Measurements from ENCODE around the gene EHMT1.

EHMT1 gene

DNA sequence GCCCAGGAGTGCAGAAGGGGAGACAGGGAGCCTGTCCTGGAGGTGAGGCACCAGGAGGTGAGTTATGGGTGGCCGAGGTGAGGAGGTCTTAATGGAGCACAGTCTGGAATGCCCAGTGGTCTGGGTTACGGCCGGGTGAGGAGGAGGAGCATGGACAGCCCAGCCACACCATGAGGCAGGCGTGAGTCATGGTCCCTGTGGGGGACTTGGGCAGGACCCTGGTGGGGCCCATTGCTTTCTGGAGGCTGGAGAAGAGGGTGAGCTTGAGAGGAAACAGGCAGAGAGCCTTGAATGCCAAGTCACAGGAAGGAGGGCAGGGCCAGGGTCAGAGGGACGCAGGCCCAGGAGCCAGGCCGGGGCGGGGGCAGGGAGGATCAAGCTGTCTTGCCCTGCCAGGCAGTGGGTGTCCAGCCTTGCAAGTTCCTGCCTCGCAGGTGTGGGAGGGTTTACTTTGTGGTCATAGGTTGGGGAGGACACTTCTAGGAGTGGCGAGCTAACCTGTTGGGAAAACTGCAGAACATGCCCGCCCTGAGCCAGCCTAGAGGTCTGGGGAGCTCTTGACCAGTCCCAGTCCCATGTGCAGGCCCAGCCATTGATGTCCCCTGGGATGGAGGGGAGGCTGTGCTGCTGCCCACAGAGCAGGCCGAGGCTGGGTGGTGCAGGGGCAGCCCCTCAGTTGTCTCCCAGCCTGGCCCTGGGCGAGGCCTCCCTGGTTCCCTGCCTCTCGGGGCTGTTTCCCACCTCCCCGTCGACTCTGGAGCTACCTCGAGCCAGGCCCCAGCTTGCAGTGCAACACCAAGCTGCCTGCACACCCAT lies 261.6 kb downstream of the EHMT1 start:
- TF ChIP-seq, protein P1, sequence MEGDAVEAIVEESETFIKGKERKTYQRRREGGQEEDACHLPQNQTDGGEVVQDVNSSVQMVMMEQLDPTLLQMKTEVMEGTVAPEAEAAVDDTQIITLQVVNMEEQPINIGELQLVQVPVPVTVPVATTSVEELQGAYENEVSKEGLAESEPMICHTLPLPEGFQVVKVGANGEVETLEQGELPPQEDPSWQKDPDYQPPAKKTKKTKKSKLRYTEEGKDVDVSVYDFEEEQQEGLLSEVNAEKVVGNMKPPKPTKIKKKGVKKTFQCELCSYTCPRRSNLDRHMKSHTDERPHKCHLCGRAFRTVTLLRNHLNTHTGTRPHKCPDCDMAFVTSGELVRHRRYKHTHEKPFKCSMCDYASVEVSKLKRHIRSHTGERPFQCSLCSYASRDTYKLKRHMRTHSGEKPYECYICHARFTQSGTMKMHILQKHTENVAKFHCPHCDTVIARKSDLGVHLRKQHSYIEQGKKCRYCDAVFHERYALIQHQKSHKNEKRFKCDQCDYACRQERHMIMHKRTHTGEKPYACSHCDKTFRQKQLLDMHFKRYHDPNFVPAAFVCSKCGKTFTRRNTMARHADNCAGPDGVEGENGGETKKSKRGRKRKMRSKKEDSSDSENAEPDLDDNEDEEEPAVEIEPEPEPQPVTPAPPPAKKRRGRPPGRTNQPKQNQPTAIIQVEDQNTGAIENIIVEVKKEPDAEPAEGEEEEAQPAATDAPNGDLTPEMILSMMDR (IDR thresholded peaks at IDR 0.05; ENCODE audit: insufficient read depth, low read length) = no peak
- TF ChIP-seq SPI1 (IDR thresholded peaks at IDR 0.05; ENCODE audit: borderline replicate concordance, low read depth) = no peak
- no peak for TF ChIP-seq POLR2AphosphoS5 (IDR thresholded peaks at IDR 0.05; ENCODE audit: low read depth)
- TF ChIP-seq GABPA (IDR thresholded peaks at IDR 0.05; ENCODE audit: low read depth) = no peak
- TF ChIP-seq, protein P2, sequence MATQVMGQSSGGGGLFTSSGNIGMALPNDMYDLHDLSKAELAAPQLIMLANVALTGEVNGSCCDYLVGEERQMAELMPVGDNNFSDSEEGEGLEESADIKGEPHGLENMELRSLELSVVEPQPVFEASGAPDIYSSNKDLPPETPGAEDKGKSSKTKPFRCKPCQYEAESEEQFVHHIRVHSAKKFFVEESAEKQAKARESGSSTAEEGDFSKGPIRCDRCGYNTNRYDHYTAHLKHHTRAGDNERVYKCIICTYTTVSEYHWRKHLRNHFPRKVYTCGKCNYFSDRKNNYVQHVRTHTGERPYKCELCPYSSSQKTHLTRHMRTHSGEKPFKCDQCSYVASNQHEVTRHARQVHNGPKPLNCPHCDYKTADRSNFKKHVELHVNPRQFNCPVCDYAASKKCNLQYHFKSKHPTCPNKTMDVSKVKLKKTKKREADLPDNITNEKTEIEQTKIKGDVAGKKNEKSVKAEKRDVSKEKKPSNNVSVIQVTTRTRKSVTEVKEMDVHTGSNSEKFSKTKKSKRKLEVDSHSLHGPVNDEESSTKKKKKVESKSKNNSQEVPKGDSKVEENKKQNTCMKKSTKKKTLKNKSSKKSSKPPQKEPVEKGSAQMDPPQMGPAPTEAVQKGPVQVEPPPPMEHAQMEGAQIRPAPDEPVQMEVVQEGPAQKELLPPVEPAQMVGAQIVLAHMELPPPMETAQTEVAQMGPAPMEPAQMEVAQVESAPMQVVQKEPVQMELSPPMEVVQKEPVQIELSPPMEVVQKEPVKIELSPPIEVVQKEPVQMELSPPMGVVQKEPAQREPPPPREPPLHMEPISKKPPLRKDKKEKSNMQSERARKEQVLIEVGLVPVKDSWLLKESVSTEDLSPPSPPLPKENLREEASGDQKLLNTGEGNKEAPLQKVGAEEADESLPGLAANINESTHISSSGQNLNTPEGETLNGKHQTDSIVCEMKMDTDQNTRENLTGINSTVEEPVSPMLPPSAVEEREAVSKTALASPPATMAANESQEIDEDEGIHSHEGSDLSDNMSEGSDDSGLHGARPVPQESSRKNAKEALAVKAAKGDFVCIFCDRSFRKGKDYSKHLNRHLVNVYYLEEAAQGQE (IDR thresholded peaks at IDR 0.05; ENCODE audit: insufficient replicate concordance, low read depth) = no peak
- H3K4me3 ChIP-seq (replicated peaks; ENCODE audit: insufficient read depth, low read length) = no peak overlapping the region
- no peak for DNase-seq (ENCODE audit: low read depth in 1 of 2, low spot score in 1 of 2)
- no peak overlapping the region for H3K27ac ChIP-seq (replicated peaks)
- no peaks in the 10 kb centered on the region for H3K27me3 ChIP-seq (ENCODE audit: insufficient read depth, poor library complexity, severe bottlenecking)

DNA sequence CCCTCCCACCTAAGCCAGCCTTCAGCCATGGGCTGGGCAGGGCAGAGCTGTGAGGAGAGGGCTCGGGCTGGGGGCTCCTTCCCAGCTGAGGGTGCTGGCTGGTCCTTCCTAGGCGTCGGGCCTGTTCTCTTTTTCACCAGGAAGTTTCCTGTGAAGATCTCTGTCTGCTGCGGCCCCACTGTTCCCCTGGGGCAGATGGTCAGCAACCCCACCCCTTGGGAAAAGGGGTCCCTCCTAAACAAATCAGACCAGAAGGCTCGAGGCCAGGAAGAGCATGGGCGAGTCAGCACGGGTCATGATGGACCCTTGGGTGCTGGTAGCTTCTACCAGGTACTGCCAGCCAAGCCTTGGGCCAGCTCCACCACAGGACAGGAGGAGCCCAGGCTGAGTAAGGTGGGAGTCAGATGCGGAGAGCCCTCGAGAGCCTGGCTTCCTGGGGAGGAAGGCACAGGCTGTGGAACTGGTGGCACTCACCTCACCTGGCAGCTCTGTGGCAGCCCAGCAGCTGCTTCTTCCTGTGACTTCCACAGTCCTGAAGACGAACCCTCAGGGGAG lies 262.2 kb downstream of the EHMT1 start:
- Histone ChIP-seq H3K4me3 (replicated peaks; ENCODE audit: insufficient read depth, low read length) (no peak overlapping the region), H3K27ac (replicated peaks) (no peak overlapping the region), H3K27me3 (ENCODE audit: insufficient read depth, poor library complexity, severe bottlenecking) (no peaks in the 10 kb centered on the region)
- TF ChIP-seq GABPA (IDR thresholded peaks at IDR 0.05; ENCODE audit: low read depth) = no peak
- TF ChIP-seq, protein P1 (IDR thresholded peaks at IDR 0.05; ENCODE audit: insufficient read depth, low read length) = no peak
- TF ChIP-seq SPI1 (IDR thresholded peaks at IDR 0.05; ENCODE audit: borderline replicate concordance, low read depth) = no peak
- TF ChIP-seq, protein P2 (IDR thresholded peaks at IDR 0.05; ENCODE audit: insufficient replicate concordance, low read depth) = no peak
- TF ChIP-seq POLR2AphosphoS5 (IDR thresholded peaks at IDR 0.05; ENCODE audit: low read depth) = no peak
- no peak for DNase-seq (ENCODE audit: low read depth in 1 of 2, low spot score in 1 of 2)

DNA sequence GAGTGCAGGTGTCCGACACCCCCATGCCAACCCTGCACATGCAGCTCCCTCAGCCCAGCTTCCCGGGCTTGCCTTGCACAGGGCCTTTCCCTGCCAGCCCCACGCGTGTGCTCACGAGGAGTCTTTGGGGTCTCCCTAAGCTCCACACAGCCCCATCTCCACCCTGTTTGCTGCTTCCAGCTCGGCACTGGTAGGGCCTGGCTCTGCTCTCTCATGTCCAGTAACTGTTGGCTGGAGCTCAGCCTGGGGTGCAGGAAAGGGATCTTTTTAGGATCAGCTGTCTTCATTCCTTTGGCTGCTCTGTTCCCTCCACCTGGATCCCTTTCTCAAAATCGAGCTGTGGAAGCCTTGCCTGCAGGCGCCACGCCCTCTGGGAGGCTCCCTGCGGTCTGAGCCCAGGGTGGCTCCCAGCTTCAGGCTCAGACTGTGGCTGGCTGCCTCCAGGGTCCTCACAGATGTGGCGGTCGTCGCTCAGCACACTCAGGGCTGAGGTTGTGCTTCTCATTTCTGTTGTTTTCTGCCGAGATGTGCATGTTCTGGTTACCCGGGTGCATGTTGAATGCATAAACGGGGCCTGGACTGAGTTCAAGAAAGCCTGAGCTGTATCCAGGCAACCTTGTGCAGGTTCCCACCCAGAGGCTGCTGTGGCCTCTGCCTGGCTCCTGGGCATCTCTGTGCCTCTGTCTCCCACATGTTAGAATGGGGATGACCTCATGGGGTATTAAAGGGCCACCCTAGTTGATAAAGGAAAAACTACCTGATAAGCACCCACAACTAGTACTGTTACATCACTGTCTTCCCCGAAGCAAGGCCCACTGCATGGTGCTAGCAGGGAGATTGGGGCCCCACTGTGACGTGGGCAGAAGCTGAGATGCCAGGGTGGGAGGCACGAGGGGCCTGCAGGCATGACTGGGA lies 263.0 kb downstream of the EHMT1 start:
- no peak overlapping the region for H3K4me3 ChIP-seq (replicated peaks; ENCODE audit: insufficient read depth, low read length)
- DNase-seq (ENCODE audit: low read depth in 1 of 2, low spot score in 1 of 2) = no peak
- H3K27ac ChIP-seq (replicated peaks) = no peak overlapping the region
- TF ChIP-seq GABPA (IDR thresholded peaks at IDR 0.05; ENCODE audit: low read depth) (no peak), SPI1 (IDR thresholded peaks at IDR 0.05; ENCODE audit: borderline replicate concordance, low read depth) (no peak), POLR2AphosphoS5 (IDR thresholded peaks at IDR 0.05; ENCODE audit: low read depth) (no peak)
- TF ChIP-seq, protein P1 (IDR thresholded peaks at IDR 0.05; ENCODE audit: insufficient read depth, low read length) = no peak
- TF ChIP-seq, protein P2 (IDR thresholded peaks at IDR 0.05; ENCODE audit: insufficient replicate concordance, low read depth) = no peak
- H3K27me3 ChIP-seq (ENCODE audit: insufficient read depth, poor library complexity, severe bottlenecking) = no peaks in the 10 kb centered on the region
